ENCODE results near the gene ZFPM1. TPM values are rescaled to one million over a fixed set of nuclear protein-coding genes. Genes with fewer than 3 reads are reported as not detected.
A peak's percentile ranks its signal among the peaks of the same experiment; 100 is the strongest.
"Not testable (repeated sequence)": the region's sequence is repeated elsewhere in the genome, so short reads cannot be mapped to it uniquely, and the experiment has no call there.

ZFPM1 gene
- total RNA-seq, 2 donors from 2014 or later = 10.9 to 11.4 TPM

GRCh38 chr16:88484505-88485365 is 31.7 kb downstream of the ZFPM1 start:
- Histone ChIP-seq H3K4me3 (no peak overlapping the region), H3K36me3 (replicated peaks in 1 of 2; ENCODE audit: insufficient read depth in 1 of 2, low read depth in 2 of 2) (no peaks in the 10 kb centered on the region), H3K9me3 (no peaks in the 10 kb centered on the region), H3K27me3 (no peaks in the 10 kb centered on the region), H3K4me1 (peaks cover 85% of the 10 kb centered on the region), H3K27ac (no peak overlapping the region)
- TF ChIP-seq, protein P1, sequence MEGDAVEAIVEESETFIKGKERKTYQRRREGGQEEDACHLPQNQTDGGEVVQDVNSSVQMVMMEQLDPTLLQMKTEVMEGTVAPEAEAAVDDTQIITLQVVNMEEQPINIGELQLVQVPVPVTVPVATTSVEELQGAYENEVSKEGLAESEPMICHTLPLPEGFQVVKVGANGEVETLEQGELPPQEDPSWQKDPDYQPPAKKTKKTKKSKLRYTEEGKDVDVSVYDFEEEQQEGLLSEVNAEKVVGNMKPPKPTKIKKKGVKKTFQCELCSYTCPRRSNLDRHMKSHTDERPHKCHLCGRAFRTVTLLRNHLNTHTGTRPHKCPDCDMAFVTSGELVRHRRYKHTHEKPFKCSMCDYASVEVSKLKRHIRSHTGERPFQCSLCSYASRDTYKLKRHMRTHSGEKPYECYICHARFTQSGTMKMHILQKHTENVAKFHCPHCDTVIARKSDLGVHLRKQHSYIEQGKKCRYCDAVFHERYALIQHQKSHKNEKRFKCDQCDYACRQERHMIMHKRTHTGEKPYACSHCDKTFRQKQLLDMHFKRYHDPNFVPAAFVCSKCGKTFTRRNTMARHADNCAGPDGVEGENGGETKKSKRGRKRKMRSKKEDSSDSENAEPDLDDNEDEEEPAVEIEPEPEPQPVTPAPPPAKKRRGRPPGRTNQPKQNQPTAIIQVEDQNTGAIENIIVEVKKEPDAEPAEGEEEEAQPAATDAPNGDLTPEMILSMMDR (IDR thresholded peaks at IDR 0.05) = no peak
- TF ChIP-seq POLR2A (IDR thresholded peaks at IDR 0.05) = no peak
- ATAC-seq (no peak), DNase-seq (no peak)
- intact Hi-C loops (cut with DNase I) = no loop called here
- WGBS, 2 donors = 90 to 93% methylated on average over 30 to 33 of the region's 36 CpGs

DNA sequence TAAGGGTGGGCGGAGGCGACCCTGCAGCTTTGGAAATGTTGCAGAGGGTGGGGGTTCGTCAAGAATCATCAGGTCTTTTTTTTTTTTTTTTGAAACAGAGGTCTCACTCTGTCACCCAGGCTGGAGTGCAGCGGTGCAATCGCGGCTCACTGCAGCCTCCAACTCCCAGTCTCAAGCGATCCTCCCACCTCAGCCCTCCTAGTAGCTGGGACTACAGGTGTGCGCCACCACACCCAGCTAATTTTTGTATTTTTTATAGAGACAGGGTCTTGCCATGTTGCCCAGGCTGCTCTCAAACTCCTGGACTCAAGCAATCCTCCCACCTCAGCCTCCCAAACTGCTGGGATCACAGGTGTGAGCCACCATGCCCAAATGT is 32.3 kb downstream of the ZFPM1 start:
- intact Hi-C loops (cut with DNase I); H3K27me3 ChIP-seq; ATAC-seq; H3K9me3 ChIP-seq; DNase-seq; H3K36me3 ChIP-seq (replicated peaks in 1 of 2; ENCODE audit: insufficient read depth in 1 of 2, low read depth in 2 of 2); H3K4me3 ChIP-seq; H3K27ac ChIP-seq: not testable (repeated sequence)
- 96 to 98% methylated on average over 8 of the region's 8 CpGs for whole genome bisulfite sequencing, 2 donors
- peaks cover 84% of the 10 kb centered on the region for H3K4me1 ChIP-seq

DNA sequence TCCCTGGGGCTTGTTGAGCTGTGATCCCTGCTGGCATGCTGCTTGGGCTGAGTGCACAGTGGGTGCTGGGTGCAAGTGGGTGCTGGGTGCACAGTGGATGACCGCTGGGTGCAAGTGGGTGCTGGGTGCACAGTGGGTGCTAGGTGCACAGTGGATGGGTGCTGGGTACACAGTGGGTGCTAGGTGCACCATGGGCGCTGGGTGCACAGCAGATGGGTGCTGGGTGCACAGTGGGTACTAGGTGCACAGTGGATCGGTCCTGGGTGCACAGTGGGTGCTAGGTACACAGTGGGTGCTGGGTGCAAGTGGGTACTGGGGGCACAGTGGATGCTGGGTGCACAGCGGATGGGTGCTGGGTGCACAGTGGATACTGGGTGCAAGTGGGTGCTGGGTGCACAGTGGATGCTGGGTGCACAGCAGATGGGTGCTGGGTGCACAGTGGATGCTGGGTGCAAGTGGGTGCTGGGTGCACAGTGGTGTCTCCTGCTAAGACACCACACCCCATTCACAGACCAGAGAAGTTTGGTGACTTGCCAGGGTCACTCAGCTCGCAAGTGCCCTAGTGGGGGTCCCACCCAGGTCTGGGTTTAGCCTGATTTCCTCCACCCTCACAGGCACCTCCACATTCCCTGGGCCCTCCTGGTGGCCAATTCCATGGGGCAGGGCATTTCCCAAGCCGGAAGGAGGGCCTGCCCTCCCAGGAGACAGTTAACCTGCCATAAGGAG is 33.5 kb downstream of the ZFPM1 start:
- 92 to 94% methylated on average over 5 to 6 of the region's 6 CpGs for WGBS, 2 donors
- no peak overlapping the region for H3K4me3 ChIP-seq
- peak overlapping the region in 3 of 4 donors; percentile 68 to 83 (median 77) for H3K27ac ChIP-seq
- TF ChIP-seq POLR2A (IDR thresholded peaks at IDR 0.05) = no peak
- TF ChIP-seq, protein P1 (IDR thresholded peaks at IDR 0.05) = no peak
- H3K27me3 ChIP-seq = no peaks in the 10 kb centered on the region
- no peaks in the 10 kb centered on the region for H3K9me3 ChIP-seq
- DNase-seq = no peak
- ATAC-seq = no peak
- H3K36me3 ChIP-seq (replicated peaks in 1 of 2; ENCODE audit: insufficient read depth in 1 of 2, low read depth in 2 of 2) = no peaks in the 10 kb centered on the region
- intact Hi-C loops (cut with DNase I) = no loop called here
- H3K4me1 ChIP-seq = peaks cover 83% of the 10 kb centered on the region

DNA sequence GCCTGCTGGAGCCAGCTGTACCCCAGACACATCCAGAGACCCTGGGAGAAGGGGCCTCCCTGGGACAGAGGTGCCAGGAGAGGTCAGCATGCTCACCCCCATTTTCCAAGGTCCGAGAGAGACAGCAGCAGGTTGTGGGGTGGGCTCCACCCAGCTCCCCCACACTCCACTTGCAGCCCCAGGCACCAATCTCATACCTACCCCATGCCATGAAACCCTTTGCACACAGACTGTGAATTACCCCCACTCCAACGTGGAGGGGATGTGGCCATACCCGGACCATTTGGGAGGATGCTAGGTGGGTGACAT is 34.0 kb downstream of the ZFPM1 start:
- DNase-seq = no peak
- WGBS, 2 donors = 87% methylated on average over 3 of the region's 3 CpGs
- Histone ChIP-seq H3K4me3 (no peak overlapping the region), H3K9me3 (no peaks in the 10 kb centered on the region), H3K27ac (peak overlapping the region in 3 of 4 donors; percentile 68 to 83 (median 77)), H3K4me1 (peaks cover 81% of the 10 kb centered on the region), H3K36me3 (replicated peaks in 1 of 2; ENCODE audit: insufficient read depth in 1 of 2, low read depth in 2 of 2) (no peaks in the 10 kb centered on the region), H3K27me3 (no peaks in the 10 kb centered on the region)
- TF ChIP-seq, protein P1 (IDR thresholded peaks at IDR 0.05) = no peak
- no peak for TF ChIP-seq POLR2A (IDR thresholded peaks at IDR 0.05)
- intact Hi-C loops (cut with DNase I) = no loop called here
- no peak for ATAC-seq

Measured in body of pancreas (tissue), 4 donors.